ENCODE measurements around the gene CKB. TPM values are rescaled to one million over a fixed set of nuclear protein-coding genes. Genes with fewer than 3 reads are reported as not detected.

The CKB gene
- total and polyA plus RNA-seq, 2 experiments from 2014 or later: 18.5 to 28.0 TPM

GRCh38 chr14:103520657-103521437 lies 1.8 kb downstream of the CKB start:
- Histone ChIP-seq H3K27me3 (replicated peaks; ENCODE audit: insufficient read depth) (no peaks in the 10 kb centered on the region), H3K4me3 (peak overlapping the region; percentile 57), H3K9ac (no peak overlapping the region), H3K27ac (no peak overlapping the region), H3K4me1 (ENCODE audit: insufficient read depth) (peaks cover 11% of the 10 kb centered on the region), H3K9me3 (ENCODE audit: low read depth) (no peaks in the 10 kb centered on the region), H3K36me3 (ENCODE audit: low read depth) (no peaks in the 10 kb centered on the region), H3K79me2 (ENCODE audit: insufficient read depth) (no peaks in the 10 kb centered on the region), H3K4me2 (ENCODE audit: unreplicated experiment) (peak overlapping the region; percentile 9), H4K20me1 (ENCODE audit: insufficient read depth) (no peaks in the 10 kb centered on the region), H2AFZ (no peak overlapping the region), H3F3A (ENCODE audit: insufficient read depth) (peaks cover 8% of the 10 kb centered on the region; the same call in 1 of the 2 replicates), H3K9me2 (ENCODE audit: insufficient read depth) (no peaks in the 10 kb centered on the region)
- 5 to 15% methylated on average over 16 to 65 of the region's 66 CpGs for WGBS, 2 experiments (ENCODE audit: low coverage in 1 of 2, low lambda C conversion rate in 2 of 2, missing lambda C conversion rate in 2 of 2)
- TF ChIP-seq EZH2 (IDR thresholded peaks at IDR 0.05; ENCODE audit: insufficient read depth, poor library complexity, severe bottlenecking) (no peak), EZH2phosphoT487 (IDR thresholded peaks at IDR 0.05; ENCODE audit: insufficient read depth, low read depth) (no peak)
- in situ Hi-C loops (cut with MboI): no loop called here
- DNase-seq: peak; percentile 78

GRCh38 chr14:103520269-103520656 lies 2.4 kb downstream of the CKB start:
- peaks cover 11% of the 10 kb centered on the region for H3K4me1 ChIP-seq (ENCODE audit: insufficient read depth)
- in situ Hi-C loops (cut with MboI): no loop called here
- H3K79me2 ChIP-seq (ENCODE audit: insufficient read depth): no peaks in the 10 kb centered on the region
- H3K27ac ChIP-seq: no peak overlapping the region
- no peaks in the 10 kb centered on the region for H3K9me2 ChIP-seq (ENCODE audit: insufficient read depth)
- peaks cover 8% of the 10 kb centered on the region; the same call in 1 of the 2 replicates for H3F3A ChIP-seq (ENCODE audit: insufficient read depth)
- no peak overlapping the region for H3K4me2 ChIP-seq (ENCODE audit: unreplicated experiment)
- TF ChIP-seq EZH2phosphoT487 (IDR thresholded peaks at IDR 0.05; ENCODE audit: insufficient read depth, low read depth): no peak
- TF ChIP-seq EZH2 (IDR thresholded peaks at IDR 0.05; ENCODE audit: insufficient read depth, poor library complexity, severe bottlenecking): no peak
- no peak overlapping the region for H3K4me3 ChIP-seq
- no peak overlapping the region for H2AFZ ChIP-seq
- no peak for DNase-seq
- no peaks in the 10 kb centered on the region for H4K20me1 ChIP-seq (ENCODE audit: insufficient read depth)
- 55 to 69% methylated on average over 4 to 10 of the region's 10 CpGs for WGBS, 2 experiments (ENCODE audit: low coverage in 1 of 2, low lambda C conversion rate in 2 of 2, missing lambda C conversion rate in 2 of 2)
- no peaks in the 10 kb centered on the region for H3K27me3 ChIP-seq (replicated peaks; ENCODE audit: insufficient read depth)
- H3K9ac ChIP-seq: no peak overlapping the region
- H3K36me3 ChIP-seq (ENCODE audit: low read depth): no peaks in the 10 kb centered on the region
- no peaks in the 10 kb centered on the region for H3K9me3 ChIP-seq (ENCODE audit: low read depth)

GRCh38 chr14:103519837-103520212 lies 2.8 kb downstream of the CKB start:
- Histone ChIP-seq H3K9me2 (ENCODE audit: insufficient read depth) (no peaks in the 10 kb centered on the region), H3K4me2 (ENCODE audit: unreplicated experiment) (no peak overlapping the region), H3K27me3 (replicated peaks; ENCODE audit: insufficient read depth) (no peaks in the 10 kb centered on the region), H3K4me3 (no peak overlapping the region), H3F3A (ENCODE audit: insufficient read depth) (peaks cover 8% of the 10 kb centered on the region; the same call in 1 of the 2 replicates), H3K9me3 (ENCODE audit: low read depth) (no peaks in the 10 kb centered on the region), H2AFZ (no peak overlapping the region), H3K4me1 (ENCODE audit: insufficient read depth) (peaks cover 11% of the 10 kb centered on the region), H3K36me3 (ENCODE audit: low read depth) (no peaks in the 10 kb centered on the region), H4K20me1 (ENCODE audit: insufficient read depth) (no peaks in the 10 kb centered on the region), H3K27ac (peak overlapping the region; percentile 23; the same call in 1 of the 2 replicates), H3K79me2 (ENCODE audit: insufficient read depth) (no peaks in the 10 kb centered on the region), H3K9ac (no peak overlapping the region)
- DNase-seq: peak; percentile 53
- 46 to 51% methylated on average over 16 to 22 of the region's 22 CpGs for whole genome bisulfite sequencing, 2 experiments (ENCODE audit: low coverage in 1 of 2, low lambda C conversion rate in 2 of 2, missing lambda C conversion rate in 2 of 2)
- TF ChIP-seq EZH2phosphoT487 (IDR thresholded peaks at IDR 0.05; ENCODE audit: insufficient read depth, low read depth) (no peak), EZH2 (IDR thresholded peaks at IDR 0.05; ENCODE audit: insufficient read depth, poor library complexity, severe bottlenecking) (no peak)
- in situ Hi-C loops (cut with MboI): no loop called here

- DNase-seq: peak; percentile 43
- no peaks in the 10 kb centered on the region for H3K9me2 ChIP-seq (ENCODE audit: insufficient read depth)
- in situ Hi-C loops (cut with MboI): no loop called here
- no peaks in the 10 kb centered on the region for H3K9me3 ChIP-seq (ENCODE audit: low read depth)
- H3K27ac ChIP-seq: peak overlapping the region; percentile 23; the same call in 1 of the 2 replicates
- no peak overlapping the region for H3K4me2 ChIP-seq (ENCODE audit: unreplicated experiment)
- WGBS, 2 experiments (ENCODE audit: low coverage in 1 of 2, low lambda C conversion rate in 2 of 2, missing lambda C conversion rate in 2 of 2): 52 to 53% methylated on average over 13 of the region's 13 CpGs
- no peaks in the 10 kb centered on the region for H3K79me2 ChIP-seq (ENCODE audit: insufficient read depth)
- H4K20me1 ChIP-seq (ENCODE audit: insufficient read depth): no peaks in the 10 kb centered on the region
- no peak overlapping the region for H2AFZ ChIP-seq
- no peaks in the 10 kb centered on the region for H3K27me3 ChIP-seq (replicated peaks; ENCODE audit: insufficient read depth)
- H3F3A ChIP-seq (ENCODE audit: insufficient read depth): peaks cover 8% of the 10 kb centered on the region; the same call in 1 of the 2 replicates
- TF ChIP-seq EZH2phosphoT487 (IDR thresholded peaks at IDR 0.05; ENCODE audit: insufficient read depth, low read depth): no peak
- no peak for TF ChIP-seq EZH2 (IDR thresholded peaks at IDR 0.05; ENCODE audit: insufficient read depth, poor library complexity, severe bottlenecking)
- H3K36me3 ChIP-seq (ENCODE audit: low read depth): no peaks in the 10 kb centered on the region
- peaks cover 11% of the 10 kb centered on the region for H3K4me1 ChIP-seq (ENCODE audit: insufficient read depth)
- H3K9ac ChIP-seq: no peak overlapping the region
- no peak overlapping the region for H3K4me3 ChIP-seq
Measured at GRCh38 chr14:103519043-103519836, 3.4 kb downstream of the CKB start.
